ENCODE measurements around the gene NFKBIA.
"Not testable (repeated sequence)": the region's sequence is repeated elsewhere in the genome, so short reads cannot be mapped to it uniquely, and the experiment has no call there.

Gene NFKBIA

DNA sequence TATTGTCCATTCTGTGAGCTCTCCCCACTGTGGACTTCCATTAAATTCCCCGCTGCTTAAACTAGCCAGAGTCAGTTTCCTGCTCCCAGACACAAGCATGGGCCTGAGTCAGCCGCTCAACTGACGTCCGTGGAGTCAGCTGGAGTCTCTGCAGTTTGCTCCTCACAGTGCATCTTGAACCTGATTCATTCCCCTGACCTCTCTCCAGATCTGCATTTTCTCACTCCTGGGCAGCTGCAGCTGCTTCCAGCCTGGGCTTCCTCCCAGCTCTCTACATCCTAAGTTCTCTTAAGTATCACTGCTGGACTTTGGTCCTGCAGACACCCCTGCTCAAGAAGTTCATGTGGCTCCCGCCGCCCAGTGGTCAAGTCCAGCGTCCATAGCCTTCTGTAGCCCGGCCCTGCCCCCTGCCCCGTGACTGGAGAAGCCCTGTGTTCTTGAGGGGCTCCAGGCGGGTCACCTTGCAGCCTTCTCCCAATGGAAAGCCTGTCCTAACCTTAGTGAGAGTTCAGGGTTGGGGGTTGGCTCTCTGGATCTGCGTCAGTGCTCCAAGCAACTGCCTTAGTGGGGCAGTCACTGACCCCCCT, 20.0 kb downstream of the NFKBIA start:
- Histone ChIP-seq H3K36me3 (ENCODE audit: insufficient read depth, low read length) (no peaks in the 10 kb centered on the region), H3K4me3 (no peak overlapping the region), H3K9ac (ENCODE audit: insufficient read length) (no peak overlapping the region), H3K27ac (no peak overlapping the region), H3K9me3 (ENCODE audit: low read depth, low read length) (no peaks in the 10 kb centered on the region)
- DNase-seq (ENCODE audit: low read depth, low spot score) = no peak
- no peak for TF ChIP-seq POLR2AphosphoS5 (IDR thresholded peaks at IDR 0.05; ENCODE audit: borderline replicate concordance, low read depth, low read length)
- no peak for TF ChIP-seq EZH2 (IDR thresholded peaks at IDR 0.05)
- no peak for TF ChIP-seq FOXP2 (optimal IDR thresholded peaks at IDR 0.05; ENCODE audit: control extremely low read depth, extremely low read length, insufficient read depth)

DNA sequence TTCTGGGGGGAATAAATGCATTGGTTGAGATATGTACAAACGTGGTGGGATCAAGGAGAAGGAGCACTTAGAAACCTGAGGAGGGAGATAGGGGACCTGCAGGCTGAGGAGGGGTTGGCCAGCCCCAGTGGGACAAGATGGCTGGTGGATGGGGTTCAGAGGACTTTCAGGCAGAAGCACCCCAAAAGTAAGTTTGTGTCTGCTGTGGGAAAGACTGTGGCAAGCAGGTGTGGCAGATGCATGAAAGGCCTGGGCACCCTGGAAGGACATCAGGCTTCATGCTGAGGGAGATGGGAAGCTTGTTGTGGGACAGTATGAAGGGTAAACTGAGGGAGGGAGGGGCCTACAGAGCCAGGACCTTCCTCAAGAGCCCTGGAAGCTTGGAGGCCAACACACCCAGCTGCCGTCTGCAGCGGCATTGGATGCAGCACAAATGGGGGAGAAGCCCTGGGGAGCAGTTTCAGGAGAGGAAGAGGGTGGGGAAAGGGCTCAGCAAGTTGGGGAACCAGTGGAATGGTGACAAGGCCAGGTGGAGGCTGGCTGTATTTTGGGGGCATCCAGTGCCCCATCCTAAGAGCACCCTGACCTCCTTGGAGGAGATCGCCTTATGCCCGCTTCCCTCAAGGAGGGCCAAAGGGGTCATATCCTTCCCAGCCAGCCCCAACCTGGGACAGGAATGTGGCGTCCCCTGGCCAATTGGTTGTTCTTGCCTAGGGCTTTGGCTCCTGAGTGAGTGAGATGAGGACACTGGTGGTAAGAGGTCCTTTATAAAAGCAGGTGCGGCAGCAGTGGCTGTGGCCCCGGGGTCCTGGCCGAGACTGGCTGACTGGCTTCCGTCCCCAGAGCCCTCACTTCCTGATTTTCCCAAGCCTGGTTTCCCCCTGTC, 20.7 kb downstream of the NFKBIA start:
- no peak for TF ChIP-seq EZH2 (IDR thresholded peaks at IDR 0.05)
- TF ChIP-seq POLR2AphosphoS5 (IDR thresholded peaks at IDR 0.05; ENCODE audit: borderline replicate concordance, low read depth, low read length) = no peak
- no peak for TF ChIP-seq FOXP2 (optimal IDR thresholded peaks at IDR 0.05; ENCODE audit: control extremely low read depth, extremely low read length, insufficient read depth)
- H3K4me3 ChIP-seq = no peak overlapping the region
- no peaks in the 10 kb centered on the region for H3K9me3 ChIP-seq (ENCODE audit: low read depth, low read length)
- no peak overlapping the region for H3K9ac ChIP-seq (ENCODE audit: insufficient read length)
- no peaks in the 10 kb centered on the region for H3K36me3 ChIP-seq (ENCODE audit: insufficient read depth, low read length)
- DNase-seq (ENCODE audit: low read depth, low spot score) = no peak
- no peak overlapping the region for H3K27ac ChIP-seq

DNA sequence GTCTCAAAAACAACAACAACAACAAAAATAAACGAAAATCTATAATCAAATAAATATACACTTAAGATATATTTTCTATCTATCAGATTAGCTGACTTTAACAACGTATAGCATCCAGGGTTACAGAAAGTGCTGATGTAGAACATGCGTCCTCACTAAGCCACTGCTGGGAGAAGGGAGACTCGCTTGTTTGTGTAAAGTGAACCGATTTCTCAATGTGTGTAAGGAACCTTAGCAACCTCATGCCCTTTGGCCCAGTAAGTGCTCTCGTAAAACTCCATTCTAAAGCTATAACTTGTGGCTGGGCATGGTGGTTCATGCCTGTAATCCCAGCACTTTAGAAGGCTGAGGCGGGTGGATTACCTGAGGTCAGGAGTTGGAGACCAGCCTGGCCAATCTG, 23.8 kb downstream of the NFKBIA start:
- no peak overlapping the region for H3K27ac ChIP-seq
- TF ChIP-seq EZH2 (IDR thresholded peaks at IDR 0.05) (no peak), FOXP2 (optimal IDR thresholded peaks at IDR 0.05; ENCODE audit: control extremely low read depth, extremely low read length, insufficient read depth) (no peak)
- no peak overlapping the region for H3K4me3 ChIP-seq
- no peak overlapping the region for H3K9ac ChIP-seq (ENCODE audit: insufficient read length)
- no peaks in the 10 kb centered on the region for H3K36me3 ChIP-seq (ENCODE audit: insufficient read depth, low read length)
- no peak for DNase-seq (ENCODE audit: low read depth, low spot score)
- H3K9me3 ChIP-seq (ENCODE audit: low read depth, low read length) = no peaks in the 10 kb centered on the region

GRCh38 chr14:35379234-35379933, 25.2 kb downstream of the NFKBIA start:
- H3K4me3 ChIP-seq; H3K9me3 ChIP-seq (ENCODE audit: low read depth, low read length); DNase-seq (ENCODE audit: low read depth, low spot score); H3K9ac ChIP-seq (ENCODE audit: insufficient read length); H3K27ac ChIP-seq; H3K36me3 ChIP-seq (ENCODE audit: insufficient read depth, low read length): not testable (repeated sequence)

GRCh38 chr14:35378425-35379233, 25.9 kb downstream of the NFKBIA start:
- Histone ChIP-seq H3K9me3 (ENCODE audit: low read depth, low read length) (no peaks in the 10 kb centered on the region), H3K36me3 (ENCODE audit: insufficient read depth, low read length) (no peaks in the 10 kb centered on the region), H3K9ac (ENCODE audit: insufficient read length) (no peak overlapping the region), H3K27ac (no peak overlapping the region), H3K4me3 (no peak overlapping the region)
- no peak for DNase-seq (ENCODE audit: low read depth, low spot score)
- TF ChIP-seq POLR2AphosphoS5 (IDR thresholded peaks at IDR 0.05; ENCODE audit: borderline replicate concordance, low read depth, low read length) (no peak), FOXP2 (optimal IDR thresholded peaks at IDR 0.05; ENCODE audit: control extremely low read depth, extremely low read length, insufficient read depth) (no peak), EZH2 (IDR thresholded peaks at IDR 0.05) (no peak)

DNA sequence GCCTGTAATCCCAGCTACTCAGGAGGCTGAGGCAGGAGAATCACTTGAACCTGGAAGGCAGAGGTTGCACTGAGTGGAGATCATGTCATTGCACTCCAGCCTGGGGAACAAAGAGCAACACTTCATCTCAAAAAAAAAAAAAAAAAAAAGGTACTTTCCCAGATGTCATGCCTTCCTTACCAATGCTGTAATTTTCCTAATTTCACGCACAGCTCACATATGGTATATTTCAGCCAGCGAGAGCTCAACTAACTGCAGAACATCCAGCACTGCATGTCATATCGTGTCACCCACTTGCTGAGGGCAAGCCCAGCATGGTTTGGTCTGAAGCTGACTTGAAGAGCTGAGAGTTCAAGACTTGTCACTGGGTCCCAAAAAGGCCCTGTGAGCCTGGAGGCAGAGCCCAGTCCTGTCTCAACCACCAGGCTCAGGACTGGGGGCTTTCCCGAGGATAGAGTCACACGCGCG, 29.0 kb downstream of the NFKBIA start:
- H3K9me3 ChIP-seq (ENCODE audit: low read depth, low read length) = no peaks in the 10 kb centered on the region
- H3K9ac ChIP-seq (ENCODE audit: insufficient read length) = no peak overlapping the region
- H3K27ac ChIP-seq = 0 out of 2 replicates have a peak overlapping the region, but pooled peaks have one; percentile 31
- DNase-seq (ENCODE audit: low read depth, low spot score) = peak; percentile 45
- H3K4me3 ChIP-seq = no peak overlapping the region
- no peaks in the 10 kb centered on the region for H3K36me3 ChIP-seq (ENCODE audit: insufficient read depth, low read length)
- no peak for TF ChIP-seq POLR2AphosphoS5 (IDR thresholded peaks at IDR 0.05; ENCODE audit: borderline replicate concordance, low read depth, low read length)
- TF ChIP-seq FOXP2 (optimal IDR thresholded peaks at IDR 0.05; ENCODE audit: control extremely low read depth, extremely low read length, insufficient read depth) = no peak
- no peak for TF ChIP-seq EZH2 (IDR thresholded peaks at IDR 0.05)

- peak; percentile 73 for DNase-seq (ENCODE audit: low read depth, low spot score)
Measured at GRCh38 chr14:35374263-35374712, 30.3 kb downstream of the NFKBIA start.

GRCh38 chr14:35373208-35373607, 31.3 kb downstream of the NFKBIA start:
- H3K36me3 ChIP-seq (ENCODE audit: insufficient read depth, low read length); H3K27ac ChIP-seq; H3K9ac ChIP-seq (ENCODE audit: insufficient read length); DNase-seq (ENCODE audit: low read depth, low spot score); H3K9me3 ChIP-seq (ENCODE audit: low read depth, low read length); H3K4me3 ChIP-seq: not testable (repeated sequence)

More at GRCh38 chr14:35374263-35374712, 30.3 kb downstream of the NFKBIA start:
- no peak overlapping the region for H3K4me3 ChIP-seq
- TF ChIP-seq FOXP2 (optimal IDR thresholded peaks at IDR 0.05; ENCODE audit: control extremely low read depth, extremely low read length, insufficient read depth) (no peak), POLR2AphosphoS5 (IDR thresholded peaks at IDR 0.05; ENCODE audit: borderline replicate concordance, low read depth, low read length) (no peak), EZH2 (IDR thresholded peaks at IDR 0.05) (no peak)
- H3K9me3 ChIP-seq (ENCODE audit: low read depth, low read length) = no peaks in the 10 kb centered on the region
- peak overlapping the region; percentile 67 for H3K27ac ChIP-seq
- H3K9ac ChIP-seq (ENCODE audit: insufficient read length) = no peak overlapping the region
- no peaks in the 10 kb centered on the region for H3K36me3 ChIP-seq (ENCODE audit: insufficient read depth, low read length)
